B cell (primary cell): ENCODE results near the gene BIVM. TPM values are rescaled to one million over a fixed set of nuclear protein-coding genes. Genes with fewer than 3 reads are reported as not detected.

Experiments
- ATAC-seq: fragments of 200-7000 bp; cut with Tn5 transposase; one replicate; pipeline ENCODE4 v1.10.0; 2021; ENCODE audit warnings: low read depth, mild to moderate bottlenecking, moderate number of reproducible peaks, moderate library complexity
- CTCF ChIA-PET: fragments of 350-600 bp; sonication (Branson Sonifier 250); formaldehyde crosslinking; loops from one replicate; lab custom pipeline; 2021; ENCODE audit warnings: antibody characterized with exemption, inconsistent platforms; lab: Charles Lee
- POLR2A ChIA-PET: fragments of 350-600 bp; sonication (Branson Sonifier 250); formaldehyde crosslinking; loops from one replicate; lab custom pipeline; 2021; ENCODE audit warnings: antibody characterized with exemption; lab: Charles Lee
- DNase-seq: peaks from one replicate; pipeline ENCODE4 v3.0.0; 2013
- H2AFZ ChIP-seq: 2 replicates; pipeline ENCODE4 v1.6.1; 2012; ENCODE audit warnings: mild to moderate bottlenecking, low read depth, low read length; ENCODE audit not compliant: insufficient read depth, poor library complexity, severe bottlenecking
- H3K27ac ChIP-seq, 2 donors: 1 replicate in 1 of 2; 2 replicates in 1 of 2; pipeline ENCODE4 v1.5.1; 2012 to 2013; ENCODE audit warnings: low read length in 2 of 2, mild to moderate bottlenecking in 2 of 2, moderate library complexity in 1 of 2
- H3K27me3 ChIP-seq, 4 experiments: fragments of 200-600 bp in 1 of 4; sonication (generic) in 1 of 4; replicated peaks in 1 of 4; 1 replicate in 2 of 4; 2 replicates in 2 of 4; pipeline versions ENCODE4 v1.6.1 to v1.7.0; 2013 to 2016; ENCODE audit warnings: low read length in 3 of 4, mild to moderate bottlenecking in 2 of 4, mixed read lengths in 1 of 4, moderate library complexity in 1 of 4; ENCODE audit not compliant: insufficient read depth in 4 of 4, control insufficient read depth in 3 of 4; ENCODE audit errors: control extremely low read depth in 1 of 4
- H3K36me3 ChIP-seq, 2 experiments: replicated peaks in 1 of 2; 1 replicate in 1 of 2; 2 replicates in 1 of 2; pipeline versions ENCODE4 v1.6.1 to v1.7.1; 2013; ENCODE audit warnings: low read length in 1 of 2; ENCODE audit not compliant: insufficient read depth in 2 of 2, control insufficient read depth in 1 of 2; ENCODE audit errors: control extremely low read depth in 1 of 2, extremely low read depth in 1 of 2
- H3K4me1 ChIP-seq, 2 donors: fragments of 200-600 bp in 1 of 2; sonication (generic) in 1 of 2; 1 replicate in 1 of 2; 2 replicates in 1 of 2; pipeline versions ENCODE4 v1.5.1 to v1.6.1; 2013 to 2017; ENCODE audit warnings: low read length in 2 of 2; ENCODE audit not compliant: control insufficient read depth in 2 of 2, insufficient read depth in 2 of 2
- H3K4me2 ChIP-seq: replicated peaks from 2 replicates; pipeline ENCODE3; 2012; ENCODE audit warnings: mild to moderate bottlenecking, low read depth, low read length; ENCODE audit not compliant: poor library complexity, severe bottlenecking
- H3K4me3 ChIP-seq, 5 experiments: fragments of 200-600 bp in 1 of 5; sonication (generic) in 1 of 5; 1 replicate in 3 of 5; 2 replicates in 2 of 5; pipeline versions ENCODE4 v1.5.1 to v1.7.0; 2011 to 2016; ENCODE audit warnings: low read length in 4 of 5, mild to moderate bottlenecking in 4 of 5, low read depth in 2 of 5, control low read depth in 1 of 5, moderate library complexity in 1 of 5; ENCODE audit not compliant: insufficient read depth in 1 of 5; ENCODE audit errors: control extremely low read depth in 1 of 5, extremely low read depth in 1 of 5
- H3K79me2 ChIP-seq: fragments of 200-600 bp; sonication (generic); one replicate; pipeline ENCODE4 v1.6.0; 2016; ENCODE audit warnings: low read length; ENCODE audit not compliant: control insufficient read depth, insufficient read depth
- H3K9ac ChIP-seq: fragments of 200-600 bp; sonication (generic); 2 replicates; pipeline ENCODE4 v1.6.1; 2017; ENCODE audit warnings: mild to moderate bottlenecking, low read length, moderate library complexity
- H3K9me3 ChIP-seq, 3 donors: one replicate each; pipeline versions ENCODE4 v1.6.1 to v1.7.1; 2013; ENCODE audit warnings: low read length in 2 of 3; ENCODE audit not compliant: control insufficient read depth in 2 of 3, insufficient read depth in 1 of 3; ENCODE audit errors: control extremely low read depth in 1 of 3
- H4K20me1 ChIP-seq: 2 replicates; pipeline ENCODE4 v1.6.0; 2012; ENCODE audit warnings: mild to moderate bottlenecking, low read length; ENCODE audit not compliant: insufficient read depth, control insufficient read depth, poor library complexity, severe bottlenecking
- H3K27ac Mint-ChIP-seq: one replicate; pipeline ENCODE4 v1.8.0; 2021; ENCODE audit warnings: mixed read lengths
- H3K27me3 Mint-ChIP-seq: one replicate; pipeline ENCODE4 v1.8.0; 2021; ENCODE audit warnings: mixed read lengths
- H3K4me1 Mint-ChIP-seq: one replicate; pipeline ENCODE4 v1.8.0; 2021; ENCODE audit warnings: mixed read lengths
- H3K4me3 Mint-ChIP-seq: one replicate; pipeline ENCODE4 v1.8.0; 2021; ENCODE audit warnings: mixed read lengths
- H3K9me3 Mint-ChIP-seq: one replicate; pipeline ENCODE4 v1.8.0; 2022; ENCODE audit warnings: mixed read lengths; ENCODE audit not compliant: insufficient read depth
- CTCF ChIP-seq: fragments of 200-600 bp; IDR thresholded peaks from one replicate; pipeline ENCODE4 v1.8.0; 2022; ENCODE audit warnings: antibody characterized with exemption, mild to moderate bottlenecking
- EZH2 ChIP-seq: IDR thresholded peaks from 2 replicates; pipeline ENCODE4 v1.6.1; 2012; ENCODE audit warnings: borderline replicate concordance, low read depth, mild to moderate bottlenecking, moderate library complexity, low read length; ENCODE audit not compliant: insufficient read depth, poor library complexity, severe bottlenecking
- WGBS: methylation state at CpG from one replicate; pipeline ENCODE4 v1.1.5; 2013; ENCODE audit warnings: missing lambda C conversion rate; ENCODE audit not compliant: insufficient coverage; 5-methylcytosine and 5-hydroxymethylcytosine counted together
- intact Hi-C: fragments of 100-400 bp; cut with micrococcal nuclease; formaldehyde crosslinking; loops from one replicate; pipeline ENCODE4 v1.10.0; 2022
- polyA plus RNA-seq: library from polyadenylated mRNA; depleted of rRNA; stranded (reverse); fragments of >200 nt; gene quantifications from 2 replicates; pipeline ENCODE4 v1.2.3, GENCODE V29; 2012
- total RNA-seq, 2 donors: library from RNA; stranded (reverse); fragments of 120-200 nt in 1 of 2; gene quantifications; 1 replicate in 1 of 2; 2 replicates in 1 of 2; pipeline versions ENCODE4 v1.2.3 to v1.2.4, GENCODE V29; 2013 to 2022

BIVM gene
- total and polyA plus RNA-seq, 2 donors (not counting 1 experiment from before 2014, with no cell fraction given): 1.0 to 3.6 TPM

DNA sequence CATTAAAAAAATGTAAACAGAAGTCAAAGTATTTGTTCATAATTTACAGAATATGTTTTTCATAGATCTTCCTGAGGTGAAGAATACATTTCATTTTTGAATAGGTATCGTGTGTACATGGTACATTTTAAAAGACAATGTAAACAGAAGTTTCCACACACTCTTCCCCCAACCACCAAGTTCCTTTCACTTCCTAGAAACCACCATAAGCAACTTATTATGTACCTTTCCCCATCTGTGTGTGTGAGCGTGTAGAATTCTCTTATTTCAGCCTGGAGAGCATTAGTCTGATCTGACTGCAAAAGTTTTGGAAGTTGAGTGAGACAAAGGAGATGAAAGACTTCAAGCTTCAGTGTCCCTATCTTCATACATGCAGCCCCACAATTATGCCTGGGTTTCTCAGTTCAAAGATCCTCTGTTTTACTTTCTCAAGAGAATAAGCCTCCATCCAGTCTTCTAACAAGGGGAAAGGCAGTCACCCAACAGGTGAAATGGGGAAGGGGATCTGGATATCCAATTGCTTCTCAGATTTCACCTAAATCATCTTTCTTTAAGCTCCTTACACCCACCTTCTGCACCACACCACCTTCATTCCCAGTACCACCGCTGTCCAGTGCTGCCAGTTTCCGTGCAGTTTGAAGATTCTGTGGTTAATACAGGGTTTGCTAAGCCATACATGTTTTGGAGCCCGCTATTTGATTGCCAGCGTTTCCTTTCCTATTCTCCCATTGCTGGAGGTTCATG lies 27.4 kb upstream of the BIVM start:
- Histone ChIP-seq H3K36me3 (no peaks in the 10 kb centered on the region), H3K27ac (no peak overlapping the region), H3K9me3 (peaks cover 0 to 7% (median 0%) of the 10 kb centered on the region in 3 donors), H3K4me2 (no peak overlapping the region), H3K79me2 (peaks cover 4% of the 10 kb centered on the region), H3K4me1 (peaks cover 7 to 16% of the 10 kb centered on the region in 2 donors), H3K9ac (no peak overlapping the region), H4K20me1 (no peaks in the 10 kb centered on the region), H3K4me3 (no peak overlapping the region), H2AFZ (no peak overlapping the region), H3K27me3 (no peaks in the 10 kb centered on the region)
- TF ChIP-seq EZH2 (no peak), CTCF (no peak)
- Mint-ChIP-seq H3K27ac (no peak overlapping the region), H3K4me1 (peaks cover 13% of the 10 kb centered on the region), H3K4me3 (peak overlapping the region; percentile 93), H3K9me3 (no peaks in the 10 kb centered on the region), H3K27me3 (no peaks in the 10 kb centered on the region)
- ChIA-PET CTCF (interaction anchor here (1.0 kb wide), 1 partner anchor 180 kb away, joined by 3 read pairs; no protein-coding TSS in a partner anchor), POLR2A (no interaction called here)
- no CpG with 5 or more reads among the region's 6 CpGs for WGBS
- intact Hi-C loops: loop anchor here (10.0 kb wide), 1 partner anchor 377 kb away; no protein-coding TSS in a partner anchor
- ATAC-seq: no peak
- no peak for DNase-seq

DNA sequence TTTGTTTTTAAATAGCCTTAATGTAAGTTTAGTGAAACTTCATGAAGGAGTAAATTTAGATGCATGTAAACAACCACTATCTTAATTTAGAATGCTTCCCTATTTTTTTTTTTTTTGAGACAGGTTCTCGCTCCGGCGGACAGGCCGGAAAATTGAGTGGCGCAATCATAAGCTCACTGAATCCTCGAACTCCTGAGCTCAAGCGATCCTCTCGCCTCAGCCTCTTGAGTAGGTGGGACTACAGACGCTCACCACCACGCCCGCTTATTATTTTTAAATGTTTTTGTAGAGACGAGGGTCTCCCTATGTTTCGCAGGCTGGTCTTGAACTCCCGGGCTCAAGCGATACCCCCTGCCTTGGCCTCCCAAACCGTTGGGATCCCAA lies 26.9 kb upstream of the BIVM start:
- CTCF ChIA-PET: interaction anchor here (1.0 kb wide), 1 partner anchor 180 kb away, joined by 3 read pairs; no protein-coding TSS in a partner anchor
- intact Hi-C loops: loop anchor here (10.0 kb wide), 1 partner anchor 377 kb away; no protein-coding TSS in a partner anchor
- peak overlapping the region; percentile 96 for H3K4me2 ChIP-seq
- no peak overlapping the region for H2AFZ ChIP-seq
- H3K36me3 ChIP-seq: no peaks in the 10 kb centered on the region
- ATAC-seq (no peak), DNase-seq (no peak)
- Mint-ChIP-seq H3K27ac (peak overlapping the region; percentile 53), H3K9me3 (no peaks in the 10 kb centered on the region), H3K4me1 (peaks cover 13% of the 10 kb centered on the region), H3K4me3 (peak overlapping the region; percentile 93), H3K27me3 (no peaks in the 10 kb centered on the region)
- no peaks in the 10 kb centered on the region for H4K20me1 ChIP-seq
- no peak overlapping the region for H3K9ac ChIP-seq
- WGBS: 95% methylated on average over 10 of the region's 16 CpGs
- H3K79me2 ChIP-seq: peaks cover 4% of the 10 kb centered on the region
- H3K9me3 ChIP-seq: peaks cover 0 to 7% (median 0%) of the 10 kb centered on the region in 3 donors
- TF ChIP-seq EZH2 (no peak), CTCF (no peak)
- H3K4me1 ChIP-seq: peaks cover 7 to 16% of the 10 kb centered on the region in 2 donors
- H3K4me3 ChIP-seq: no peak overlapping the region
- H3K27me3 ChIP-seq: no peaks in the 10 kb centered on the region
- H3K27ac ChIP-seq: no peak overlapping the region
- POLR2A ChIA-PET: no interaction called here
